GM12874 (cell line): ENCODE data around the gene MLANA.

Experiments used
- CTCF ChIP-seq: IDR thresholded peaks from 2 replicates; pipeline ENCODE4 v1.5.1; 2011; ENCODE audit warnings: low read depth, mild to moderate bottlenecking, control low read depth, low read length, moderate library complexity; ENCODE audit not compliant: insufficient read depth

Gene MLANA

GRCh38 chr9:5846501-5846921 lies 44.2 kb upstream of the MLANA start:
- TF ChIP-seq CTCF = no peak

- TF ChIP-seq CTCF = no peak
Measured at GRCh38 chr9:5848372-5848882, 42.3 kb upstream of the MLANA start.

- TF ChIP-seq CTCF = no peak
Measured at GRCh38 chr9:5850724-5851122, 40.0 kb upstream of the MLANA start.

GRCh38 chr9:5851445-5851844 lies 39.2 kb upstream of the MLANA start:
- no peak for TF ChIP-seq CTCF

- TF ChIP-seq CTCF = no peak
Measured at GRCh38 chr9:5852987-5853386, 37.7 kb upstream of the MLANA start.

GRCh38 chr9:5853617-5854016 lies 37.1 kb upstream of the MLANA start:
- TF ChIP-seq CTCF = no peak

- TF ChIP-seq CTCF = no peak
Measured at GRCh38 chr9:5854063-5854790, 36.5 kb upstream of the MLANA start.

- no peak for TF ChIP-seq CTCF
Measured at GRCh38 chr9:5857928-5858327, 32.8 kb upstream of the MLANA start.
